ENCODE results near the gene USP17L21.
"Not testable (repeated sequence)": the region's sequence is repeated elsewhere in the genome, so short reads cannot be mapped to it uniquely, and the experiment has no call there.

USP17L21 gene, protein sequence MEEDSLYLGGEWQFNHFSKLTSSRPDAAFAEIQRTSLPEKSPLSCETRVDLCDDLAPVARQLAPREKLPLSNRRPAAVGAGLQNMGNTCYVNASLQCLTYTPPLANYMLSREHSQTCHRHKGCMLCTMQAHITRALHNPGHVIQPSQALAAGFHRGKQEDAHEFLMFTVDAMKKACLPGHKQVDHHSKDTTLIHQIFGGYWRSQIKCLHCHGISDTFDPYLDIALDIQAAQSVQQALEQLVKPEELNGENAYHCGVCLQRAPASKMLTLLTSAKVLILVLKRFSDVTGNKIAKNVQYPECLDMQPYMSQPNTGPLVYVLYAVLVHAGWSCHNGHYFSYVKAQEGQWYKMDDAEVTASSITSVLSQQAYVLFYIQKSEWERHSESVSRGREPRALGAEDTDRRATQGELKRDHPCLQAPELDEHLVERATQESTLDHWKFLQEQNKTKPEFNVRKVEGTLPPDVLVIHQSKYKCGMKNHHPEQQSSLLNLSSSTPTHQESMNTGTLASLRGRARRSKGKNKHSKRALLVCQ

DNA sequence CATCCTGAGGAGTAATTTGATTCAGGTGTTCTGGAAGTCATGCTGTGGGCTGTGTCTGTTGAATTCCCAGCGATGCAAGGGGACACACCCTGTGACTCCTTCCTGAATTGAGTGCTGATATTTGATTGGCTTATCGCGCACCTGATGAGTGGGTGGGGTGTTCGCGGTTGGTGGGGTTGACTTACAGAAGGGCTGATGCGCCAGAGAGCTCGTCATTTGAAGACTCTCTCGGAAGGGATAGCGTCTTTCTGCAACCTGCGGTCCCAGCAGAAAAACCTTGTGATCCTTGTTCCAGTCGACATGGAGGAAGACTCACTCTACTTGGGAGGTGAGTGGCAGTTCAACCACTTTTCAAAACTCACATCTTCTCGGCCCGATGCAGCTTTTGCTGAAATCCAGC lies at the start of gene USP17L21:
TSS of gene USP17L21 (plus strand) at position 301 of the 400 bp plus-strand sequence. CDS start at position 301, 0 bp downstream.
- H3K4me1 ChIP-seq; H3K27me3 ChIP-seq (ENCODE audit: low read depth); H3K36me3 ChIP-seq (replicated peaks); DNase-seq (ENCODE audit: low spot score in 2 of 2); in situ Hi-C loops (cut with MboI; ENCODE audit: low sequenced_read_pairs); H3K4me3 ChIP-seq; H3K9me3 ChIP-seq: not testable (repeated sequence)

DNA sequence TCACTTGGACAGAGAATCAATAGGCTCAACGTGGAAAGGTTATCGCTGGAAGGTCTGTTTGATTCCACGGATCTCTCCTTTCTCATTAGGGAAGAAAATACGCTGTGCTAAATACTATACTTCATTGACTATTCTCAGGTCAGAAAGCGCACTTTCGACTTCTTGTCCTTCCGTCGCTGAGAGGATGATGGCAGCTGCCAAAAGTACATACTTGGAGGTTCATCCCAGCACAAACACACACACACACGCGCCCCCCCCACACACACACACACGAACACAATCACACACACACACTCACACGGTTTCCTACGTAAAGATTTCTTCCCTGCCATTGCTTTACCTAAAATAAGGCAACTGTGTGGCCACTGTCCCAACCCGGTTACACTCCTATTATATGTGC lies 48.0 kb upstream of the USP17L21 start:
- in situ Hi-C loops (cut with MboI; ENCODE audit: low sequenced_read_pairs); H3K36me3 ChIP-seq (replicated peaks); H3K27me3 ChIP-seq (ENCODE audit: low read depth); H3K9me3 ChIP-seq; DNase-seq (ENCODE audit: low spot score in 2 of 2); H3K4me1 ChIP-seq; H3K4me3 ChIP-seq: not testable (repeated sequence)

DNA sequence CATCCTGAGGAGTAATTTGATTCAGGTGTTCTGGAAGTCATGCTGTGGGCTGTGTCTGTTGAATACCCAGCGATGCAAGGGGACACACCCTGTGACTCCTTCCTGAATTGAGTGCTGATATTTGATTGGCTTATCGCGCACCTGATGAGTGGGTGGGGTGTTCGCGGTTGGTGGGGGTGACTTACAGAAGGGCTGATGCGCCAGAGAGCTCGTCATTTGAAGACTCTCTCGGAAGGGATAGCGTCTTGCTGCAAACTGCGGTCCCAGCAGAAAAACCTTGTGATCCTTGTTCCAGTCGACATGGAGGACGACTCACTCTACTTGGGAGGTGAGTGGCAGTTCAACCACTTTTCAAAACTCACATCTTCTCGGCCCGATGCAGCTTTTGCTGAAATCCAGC lies 47.6 kb upstream of the USP17L21 start, which contains the start of gene USP17L11:
TSS of gene USP17L11 (plus strand) at position 301 of the 400 bp plus-strand sequence. CDS start at position 301, 0 bp downstream.
- H3K9me3 ChIP-seq; DNase-seq (ENCODE audit: low spot score in 2 of 2); in situ Hi-C loops (cut with MboI; ENCODE audit: low sequenced_read_pairs); H3K4me3 ChIP-seq; H3K27me3 ChIP-seq (ENCODE audit: low read depth); H3K36me3 ChIP-seq (replicated peaks); H3K4me1 ChIP-seq: not testable (repeated sequence)

DNA sequence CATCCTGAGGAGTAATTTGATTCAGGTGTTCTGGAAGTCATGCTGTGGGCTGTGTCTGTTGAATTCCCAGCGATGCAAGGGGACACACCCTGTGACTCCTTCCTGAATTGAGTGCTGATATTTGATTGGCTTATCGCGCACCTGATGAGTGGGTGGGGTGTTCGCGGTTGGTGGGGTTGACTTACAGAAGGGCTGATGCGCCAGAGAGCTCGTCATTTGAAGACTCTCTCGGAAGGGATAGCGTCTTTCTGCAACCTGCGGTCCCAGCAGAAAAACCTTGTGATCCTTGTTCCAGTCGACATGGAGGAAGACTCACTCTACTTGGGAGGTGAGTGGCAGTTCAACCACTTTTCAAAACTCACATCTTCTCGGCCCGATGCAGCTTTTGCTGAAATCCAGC lies 42.8 kb upstream of the USP17L21 start, which contains the start of gene USP17L12:
TSS of gene USP17L12 (plus strand) at position 301 of the 400 bp plus-strand sequence. CDS start at position 301, 0 bp downstream.
- H3K4me1 ChIP-seq; H3K36me3 ChIP-seq (replicated peaks); H3K27me3 ChIP-seq (ENCODE audit: low read depth); DNase-seq (ENCODE audit: low spot score in 2 of 2); in situ Hi-C loops (cut with MboI; ENCODE audit: low sequenced_read_pairs); H3K9me3 ChIP-seq; H3K4me3 ChIP-seq: not testable (repeated sequence)

DNA sequence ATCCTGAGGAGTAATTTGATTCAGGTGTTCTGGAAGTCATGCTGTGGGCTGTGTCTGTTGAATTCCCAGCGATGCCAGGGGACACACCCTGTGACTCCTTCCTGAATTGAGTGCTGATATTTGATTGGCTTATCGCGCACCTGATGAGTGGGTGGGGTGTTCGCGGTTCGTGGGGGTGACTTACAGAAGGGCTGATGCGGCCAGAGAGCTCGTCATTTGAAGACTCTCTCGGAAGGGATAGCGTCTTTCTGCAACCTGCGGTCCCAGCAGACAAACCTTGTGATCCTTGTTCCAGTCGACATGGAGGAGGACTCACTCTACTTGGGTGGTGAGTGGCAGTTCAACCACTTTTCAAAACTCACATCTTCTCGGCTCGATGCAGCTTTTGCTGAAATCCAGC lies 38.1 kb upstream of the USP17L21 start, which contains the start of gene USP17L13:
TSS of gene USP17L13 (plus strand) at position 301 of the 400 bp plus-strand sequence. CDS start at position 301, 0 bp downstream.
- H3K9me3 ChIP-seq; in situ Hi-C loops (cut with MboI; ENCODE audit: low sequenced_read_pairs); DNase-seq (ENCODE audit: low spot score in 2 of 2); H3K27me3 ChIP-seq (ENCODE audit: low read depth); H3K4me1 ChIP-seq; H3K36me3 ChIP-seq (replicated peaks); H3K4me3 ChIP-seq: not testable (repeated sequence)

DNA sequence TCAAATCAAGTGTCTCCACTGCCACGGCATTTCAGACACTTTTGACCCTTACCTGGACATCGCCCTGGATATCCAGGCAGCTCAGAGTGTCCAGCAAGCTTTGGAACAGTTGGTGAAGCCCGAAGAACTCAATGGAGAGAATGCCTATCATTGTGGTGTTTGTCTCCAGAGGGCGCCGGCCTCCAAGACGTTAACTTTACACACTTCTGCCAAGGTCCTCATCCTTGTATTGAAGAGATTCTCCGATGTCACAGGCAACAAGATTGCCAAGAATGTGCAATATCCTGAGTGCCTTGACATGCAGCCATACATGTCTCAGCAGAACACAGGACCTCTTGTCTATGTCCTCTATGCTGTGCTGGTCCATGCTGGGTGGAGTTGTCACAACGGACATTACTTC lies 32.4 kb upstream of the USP17L21 start:
- in situ Hi-C loops (cut with MboI; ENCODE audit: low sequenced_read_pairs); H3K4me1 ChIP-seq; H3K4me3 ChIP-seq; H3K9me3 ChIP-seq; DNase-seq (ENCODE audit: low spot score in 2 of 2); H3K27me3 ChIP-seq (ENCODE audit: low read depth); H3K36me3 ChIP-seq (replicated peaks): not testable (repeated sequence)

DNA sequence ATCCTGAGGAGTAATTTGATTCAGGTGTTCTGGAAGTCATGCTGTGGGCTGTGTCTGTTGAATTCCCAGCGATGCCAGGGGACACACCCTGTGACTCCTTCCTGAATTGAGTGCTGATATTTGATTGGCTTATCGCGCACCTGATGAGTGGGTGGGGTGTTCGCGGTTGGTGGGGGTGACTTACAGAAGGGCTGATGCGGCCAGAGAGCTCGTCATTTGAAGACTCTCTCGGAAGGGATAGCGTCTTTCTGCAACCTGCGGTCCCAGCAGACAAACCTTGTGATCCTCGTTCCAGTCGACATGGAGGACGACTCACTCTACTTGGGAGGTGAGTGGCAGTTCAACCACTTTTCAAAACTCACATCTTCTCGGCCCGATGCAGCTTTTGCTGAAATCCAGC lies 28.6 kb upstream of the USP17L21 start, which contains the start of gene USP17L15:
TSS of gene USP17L15 (plus strand) at position 301 of the 400 bp plus-strand sequence. CDS start at position 301, 0 bp downstream.
- H3K9me3 ChIP-seq; in situ Hi-C loops (cut with MboI; ENCODE audit: low sequenced_read_pairs); H3K4me1 ChIP-seq; H3K4me3 ChIP-seq; H3K36me3 ChIP-seq (replicated peaks); DNase-seq (ENCODE audit: low spot score in 2 of 2); H3K27me3 ChIP-seq (ENCODE audit: low read depth): not testable (repeated sequence)

DNA sequence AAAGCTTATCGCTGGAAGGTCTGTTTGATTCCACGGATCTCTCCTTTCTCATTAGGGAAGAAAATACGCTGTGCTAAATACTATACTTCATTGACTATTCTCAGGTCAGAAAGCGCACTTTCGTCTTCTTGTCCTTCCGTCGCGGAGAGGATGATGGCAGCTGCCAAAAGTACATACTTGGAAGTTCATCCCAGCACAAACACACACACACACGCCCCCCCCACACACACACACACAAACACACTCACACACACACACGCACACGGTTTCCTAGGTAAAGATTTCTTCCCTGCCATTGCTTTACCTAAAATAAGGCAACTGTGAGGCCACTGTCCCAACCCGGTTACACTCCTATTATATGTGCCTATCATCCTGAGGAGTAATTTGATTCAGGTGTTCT lies 24.2 kb upstream of the USP17L21 start:
- DNase-seq (ENCODE audit: low spot score in 2 of 2): peak in 1 of 2 experiments; percentile 6
- H3K4me1 ChIP-seq; H3K4me3 ChIP-seq; H3K9me3 ChIP-seq; in situ Hi-C loops (cut with MboI; ENCODE audit: low sequenced_read_pairs); H3K36me3 ChIP-seq (replicated peaks); H3K27me3 ChIP-seq (ENCODE audit: low read depth): not testable (repeated sequence)

DNA sequence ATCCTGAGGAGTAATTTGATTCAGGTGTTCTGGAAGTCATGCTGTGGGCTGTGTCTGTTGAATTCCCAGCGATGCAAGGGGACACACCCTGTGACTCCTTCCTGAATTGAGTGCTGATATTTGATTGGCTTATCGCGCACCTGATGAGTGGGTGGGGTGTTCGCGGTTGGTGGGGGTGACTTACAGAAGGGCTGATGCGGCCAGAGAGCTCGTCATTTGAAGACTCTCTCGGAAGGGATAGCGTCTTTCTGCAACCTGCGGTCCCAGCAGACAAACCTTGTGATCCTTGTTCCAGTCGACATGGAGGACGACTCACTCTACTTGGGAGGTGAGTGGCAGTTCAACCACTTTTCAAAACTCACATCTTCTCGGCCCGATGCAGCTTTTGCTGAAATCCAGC lies 19.1 kb upstream of the USP17L21 start, which contains the start of gene USP17L17:
TSS of gene USP17L17 (plus strand) at position 301 of the 400 bp plus-strand sequence. CDS start at position 301, 0 bp downstream.
- H3K4me3 ChIP-seq; H3K9me3 ChIP-seq; DNase-seq (ENCODE audit: low spot score in 2 of 2); in situ Hi-C loops (cut with MboI; ENCODE audit: low sequenced_read_pairs); H3K27me3 ChIP-seq (ENCODE audit: low read depth); H3K36me3 ChIP-seq (replicated peaks); H3K4me1 ChIP-seq: not testable (repeated sequence)

DNA sequence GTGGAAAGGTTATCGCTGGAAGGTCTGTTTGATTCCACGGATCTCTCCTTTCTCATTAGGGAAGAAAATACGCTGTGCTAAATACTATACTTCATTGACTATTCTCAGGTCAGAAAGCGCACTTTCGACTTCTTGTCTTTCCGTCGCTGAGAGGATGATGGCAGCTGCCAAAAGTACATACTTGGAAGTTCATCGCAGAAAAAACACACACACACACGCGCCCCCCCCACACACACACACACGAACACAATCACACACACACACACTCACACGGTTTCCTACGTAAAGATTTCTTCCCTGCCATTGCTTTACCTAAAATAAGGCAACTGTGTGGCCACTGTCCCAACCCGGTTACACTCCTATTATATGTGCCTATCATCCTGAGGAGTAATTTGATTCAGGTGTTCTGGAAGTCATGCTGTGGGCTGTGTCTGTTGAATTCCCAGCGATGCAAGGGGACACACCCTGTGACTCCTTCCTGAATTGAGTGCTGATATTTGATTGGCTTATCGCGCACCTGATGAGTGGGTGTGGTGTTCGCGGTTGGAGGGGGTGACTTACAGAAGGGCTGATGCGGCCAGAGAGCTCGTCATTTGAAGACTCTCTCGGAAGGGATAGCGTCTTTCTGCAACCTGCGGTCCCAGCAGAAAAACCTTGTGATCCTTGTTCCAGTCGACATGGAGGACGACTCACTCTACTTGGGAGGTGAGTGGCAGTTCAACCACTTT lies 14.6 kb upstream of the USP17L21 start, which contains the start of gene USP17L18:
TSS of gene USP17L18 (plus strand) at position 678 of the 728 bp plus-strand sequence. CDS start at position 678, 0 bp downstream.
- in situ Hi-C loops (cut with MboI; ENCODE audit: low sequenced_read_pairs): not testable (repeated sequence)

DNA sequence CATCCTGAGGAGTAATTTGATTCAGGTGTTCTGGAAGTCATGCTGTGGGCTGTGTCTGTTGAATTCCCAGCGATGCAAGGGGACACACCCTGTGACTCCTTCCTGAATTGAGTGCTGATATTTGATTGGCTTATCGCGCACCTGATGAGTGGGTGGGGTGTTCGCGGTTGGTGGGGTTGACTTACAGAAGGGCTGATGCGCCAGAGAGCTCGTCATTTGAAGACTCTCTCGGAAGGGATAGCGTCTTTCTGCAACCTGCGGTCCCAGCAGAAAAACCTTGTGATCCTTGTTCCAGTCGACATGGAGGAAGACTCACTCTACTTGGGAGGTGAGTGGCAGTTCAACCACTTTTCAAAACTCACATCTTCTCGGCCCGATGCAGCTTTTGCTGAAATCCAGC lies 9.6 kb upstream of the USP17L21 start, which contains the start of gene USP17L19:
TSS of gene USP17L19 (plus strand) at position 301 of the 400 bp plus-strand sequence. CDS start at position 301, 0 bp downstream.
- H3K4me1 ChIP-seq; H3K27me3 ChIP-seq (ENCODE audit: low read depth); H3K36me3 ChIP-seq (replicated peaks); DNase-seq (ENCODE audit: low spot score in 2 of 2); H3K9me3 ChIP-seq; H3K4me3 ChIP-seq; in situ Hi-C loops (cut with MboI; ENCODE audit: low sequenced_read_pairs): not testable (repeated sequence)

More for the DNA sequence above, 14.6 kb upstream of the USP17L21 start, which contains the start of gene USP17L18:
- not testable (repeated sequence) for H3K27me3 ChIP-seq (ENCODE audit: low read depth); H3K4me1 ChIP-seq; H3K9me3 ChIP-seq; H3K4me3 ChIP-seq; H3K36me3 ChIP-seq (replicated peaks)
- DNase-seq (ENCODE audit: low spot score in 2 of 2): peak in 1 of 2 experiments; percentile 8

DNA sequence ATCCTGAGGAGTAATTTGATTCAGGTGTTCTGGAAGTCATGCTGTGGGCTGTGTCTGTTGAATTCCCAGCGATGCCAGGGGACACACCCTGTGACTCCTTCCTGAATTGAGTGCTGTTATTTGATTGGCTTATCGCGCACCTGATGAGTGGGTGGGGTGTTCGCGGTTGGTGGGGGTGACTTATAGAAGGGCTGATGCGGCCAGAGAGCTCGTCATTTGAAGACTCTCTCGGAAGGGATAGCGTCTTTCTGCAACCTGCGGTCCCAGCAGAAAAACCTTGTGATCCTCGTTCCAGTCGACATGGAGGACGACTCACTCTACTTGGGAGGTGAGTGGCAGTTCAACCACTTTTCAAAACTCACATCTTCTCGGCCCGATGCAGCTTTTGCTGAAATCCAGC lies 4.8 kb upstream of the USP17L21 start, which contains the start of gene USP17L20:
TSS of gene USP17L20 (plus strand) at position 301 of the 400 bp plus-strand sequence. CDS start at position 301, 0 bp downstream.
- in situ Hi-C loops (cut with MboI; ENCODE audit: low sequenced_read_pairs): not testable (repeated sequence)

DNA sequence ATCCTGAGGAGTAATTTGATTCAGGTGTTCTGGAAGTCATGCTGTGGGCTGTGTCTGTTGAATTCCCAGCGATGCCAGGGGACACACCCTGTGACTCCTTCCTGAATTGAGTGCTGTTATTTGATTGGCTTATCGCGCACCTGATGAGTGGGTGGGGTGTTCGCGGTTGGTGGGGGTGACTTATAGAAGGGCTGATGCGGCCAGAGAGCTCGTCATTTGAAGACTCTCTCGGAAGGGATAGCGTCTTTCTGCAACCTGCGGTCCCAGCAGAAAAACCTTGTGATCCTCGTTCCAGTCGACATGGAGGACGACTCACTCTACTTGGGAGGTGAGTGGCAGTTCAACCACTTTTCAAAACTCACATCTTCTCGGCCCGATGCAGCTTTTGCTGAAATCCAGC lies 4.6 kb downstream of the USP17L21 start, which contains the start of gene USP17L22:
TSS of gene USP17L22 (plus strand) at position 301 of the 400 bp plus-strand sequence. CDS start at position 301, 0 bp downstream.
- H3K4me3 ChIP-seq; H3K4me1 ChIP-seq; H3K36me3 ChIP-seq (replicated peaks); H3K27me3 ChIP-seq (ENCODE audit: low read depth); H3K9me3 ChIP-seq; DNase-seq (ENCODE audit: low spot score in 2 of 2); in situ Hi-C loops (cut with MboI; ENCODE audit: low sequenced_read_pairs): not testable (repeated sequence)

More for the DNA sequence above, 4.8 kb upstream of the USP17L21 start, which contains the start of gene USP17L20:
- H3K36me3 ChIP-seq (replicated peaks); H3K4me1 ChIP-seq; H3K9me3 ChIP-seq; H3K4me3 ChIP-seq; DNase-seq (ENCODE audit: low spot score in 2 of 2); H3K27me3 ChIP-seq (ENCODE audit: low read depth): not testable (repeated sequence)

Measured in HAP-1 (cell line).